ENCODE results near the gene ANKLE2.
"Not testable (repeated sequence)": the region's sequence is repeated elsewhere in the genome, so short reads cannot be mapped to it uniquely, and the experiment has no call there.

ANKLE2 gene

DNA sequence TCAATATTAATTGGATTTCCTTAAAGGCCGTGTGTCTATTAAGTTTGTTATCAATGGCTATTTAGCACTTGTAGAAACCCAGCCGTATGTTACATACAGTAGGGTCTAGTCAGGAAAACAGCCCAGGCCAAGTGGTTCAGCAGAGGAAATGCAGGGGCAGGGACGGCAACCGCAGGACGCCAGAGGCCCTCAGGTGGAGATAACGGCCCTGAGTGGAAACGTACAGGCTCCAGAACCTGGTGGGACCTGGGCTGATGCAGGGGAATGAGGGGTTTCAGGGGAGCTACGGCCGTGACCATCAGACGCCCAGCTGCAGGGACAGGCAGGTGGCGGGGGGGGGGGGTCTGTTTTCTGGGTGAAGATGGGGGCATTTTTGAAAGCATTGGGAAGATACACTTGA, 3.7 kb upstream of the ANKLE2 start:
- Histone ChIP-seq H3K4me1 (ENCODE audit: control insufficient read depth, insufficient read depth, low read length) (peaks cover 20% of the 10 kb centered on the region), H3K27me3 (ENCODE audit: control insufficient read depth in 1 of 2, insufficient read depth in 2 of 2, low read length in 2 of 2) (no peaks in the 10 kb centered on the region), H3K4me3 (ENCODE audit: low read length in 2 of 2) (no peak overlapping the region), H3K9me3 (ENCODE audit: control insufficient read depth in 2 of 2, low read length in 2 of 2) (no peaks in the 10 kb centered on the region), H3K36me3 (ENCODE audit: control insufficient read depth in 2 of 2, insufficient read depth in 2 of 2, low read length in 2 of 2) (no peaks in the 10 kb centered on the region), H3K9ac (ENCODE audit: low read length in 2 of 2) (no peak overlapping the region), H3K27ac (ENCODE audit: low read length) (no peak overlapping the region)

DNA sequence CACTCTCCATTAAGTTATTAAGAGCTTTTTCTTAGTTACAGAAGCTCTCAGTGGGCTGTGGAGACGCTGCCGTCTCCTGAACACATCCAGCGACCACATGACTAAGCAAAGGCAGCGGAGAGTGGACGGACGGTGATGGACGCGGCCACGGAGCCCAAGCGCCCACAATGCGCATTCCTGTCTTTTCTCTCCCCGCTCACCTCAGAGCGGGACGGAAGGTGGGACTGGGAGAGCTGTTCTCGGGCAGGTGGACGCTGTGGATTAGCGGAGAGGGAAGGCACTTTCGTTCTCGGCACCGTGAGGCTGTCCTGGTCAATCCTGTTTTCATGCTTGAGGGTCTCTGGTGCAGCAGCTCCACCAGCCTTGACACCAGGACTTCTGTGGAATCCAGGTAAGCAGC, 2.6 kb upstream of the ANKLE2 start:
- peaks cover 24% of the 10 kb centered on the region for H3K4me1 ChIP-seq (ENCODE audit: control insufficient read depth, insufficient read depth, low read length)

DNA sequence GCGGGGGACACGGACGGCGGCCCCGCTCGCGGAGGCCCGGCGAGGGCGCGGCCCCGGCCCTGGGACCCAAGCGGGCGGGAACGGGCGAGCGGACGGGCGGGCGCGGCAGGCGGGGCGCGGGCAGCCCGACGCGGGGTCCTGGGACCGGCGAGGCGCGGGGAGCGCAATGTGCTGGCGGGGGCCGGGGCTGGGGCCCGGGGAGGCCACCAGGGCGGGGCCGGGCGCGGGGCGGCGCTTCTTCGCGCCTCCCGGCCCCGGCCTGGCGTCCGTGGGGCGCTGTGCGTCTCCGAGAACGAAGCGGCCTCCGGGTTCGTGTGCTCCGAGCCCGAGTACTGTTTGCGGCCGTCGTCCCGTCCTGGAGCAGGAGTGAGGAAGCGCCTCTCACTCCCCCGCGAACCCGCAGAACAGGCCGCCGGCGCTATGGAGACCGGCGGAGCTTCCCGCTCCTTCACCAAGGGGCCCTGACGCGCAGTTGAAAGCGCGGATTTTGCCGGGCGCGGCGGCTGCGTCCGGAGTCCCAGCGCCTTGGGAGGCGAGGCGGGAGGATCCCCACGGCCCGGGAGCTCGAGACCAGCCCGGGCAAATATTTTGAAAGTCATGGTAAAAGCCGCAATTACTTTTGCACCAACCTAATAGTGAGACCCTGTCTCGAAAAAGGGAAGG, 420 bp upstream of the ANKLE2 start:
- Histone ChIP-seq H3K4me1 (ENCODE audit: control insufficient read depth, insufficient read depth, low read length) (peaks cover 18% of the 10 kb centered on the region), H3K9ac (ENCODE audit: low read length in 2 of 2) (peak overlapping the region; percentile 80 to 90), H3K36me3 (ENCODE audit: control insufficient read depth in 2 of 2, insufficient read depth in 2 of 2, low read length in 2 of 2) (no peaks in the 10 kb centered on the region), H3K27me3 (ENCODE audit: control insufficient read depth in 1 of 2, insufficient read depth in 2 of 2, low read length in 2 of 2) (no peaks in the 10 kb centered on the region), H3K4me3 (ENCODE audit: low read length in 2 of 2) (peak overlapping the region; percentile 71 to 77), H3K9me3 (ENCODE audit: control insufficient read depth in 2 of 2, low read length in 2 of 2) (no peaks in the 10 kb centered on the region), H3K27ac (ENCODE audit: low read length) (peak overlapping the region; percentile 92)

More for the DNA sequence above, 2.6 kb upstream of the ANKLE2 start:
- no peaks in the 10 kb centered on the region for H3K36me3 ChIP-seq (ENCODE audit: control insufficient read depth in 2 of 2, insufficient read depth in 2 of 2, low read length in 2 of 2)
- H3K9me3 ChIP-seq (ENCODE audit: control insufficient read depth in 2 of 2, low read length in 2 of 2): no peaks in the 10 kb centered on the region
- H3K27ac ChIP-seq (ENCODE audit: low read length): no peak overlapping the region
- H3K4me3 ChIP-seq (ENCODE audit: low read length in 2 of 2): no peak overlapping the region
- no peak overlapping the region for H3K9ac ChIP-seq (ENCODE audit: low read length in 2 of 2)
- H3K27me3 ChIP-seq (ENCODE audit: control insufficient read depth in 1 of 2, insufficient read depth in 2 of 2, low read length in 2 of 2): no peaks in the 10 kb centered on the region

DNA sequence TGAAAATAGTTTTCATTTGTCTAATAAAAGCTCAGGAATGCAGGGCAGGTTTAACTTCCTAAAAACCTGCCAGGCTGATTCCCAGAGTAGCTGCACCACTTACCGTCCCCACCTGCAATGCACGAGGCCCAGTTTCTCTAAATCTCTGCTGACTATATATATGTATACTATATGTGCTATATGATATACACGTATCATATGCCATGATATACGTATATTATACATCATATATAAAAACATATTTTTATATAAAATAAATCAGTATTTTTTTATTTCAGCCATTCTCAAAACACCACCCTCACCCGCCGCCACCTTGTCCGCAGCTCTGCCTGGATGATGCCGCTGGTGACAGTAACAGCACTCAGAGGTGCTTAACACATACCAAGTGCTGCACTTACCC, 2.3 kb downstream of the ANKLE2 start:
- H3K4me3 ChIP-seq (ENCODE audit: low read length in 2 of 2): no peak overlapping the region
- no peaks in the 10 kb centered on the region for H3K27me3 ChIP-seq (ENCODE audit: control insufficient read depth in 1 of 2, insufficient read depth in 2 of 2, low read length in 2 of 2)
- H3K4me1 ChIP-seq (ENCODE audit: control insufficient read depth, insufficient read depth, low read length): peaks cover 18% of the 10 kb centered on the region
- no peaks in the 10 kb centered on the region for H3K9me3 ChIP-seq (ENCODE audit: control insufficient read depth in 2 of 2, low read length in 2 of 2)
- H3K9ac ChIP-seq (ENCODE audit: low read length in 2 of 2): no peak overlapping the region
- no peak overlapping the region for H3K27ac ChIP-seq (ENCODE audit: low read length)
- H3K36me3 ChIP-seq (ENCODE audit: control insufficient read depth in 2 of 2, insufficient read depth in 2 of 2, low read length in 2 of 2): peaks cover 5 to 7% of the 10 kb centered on the region in 2 donors

DNA sequence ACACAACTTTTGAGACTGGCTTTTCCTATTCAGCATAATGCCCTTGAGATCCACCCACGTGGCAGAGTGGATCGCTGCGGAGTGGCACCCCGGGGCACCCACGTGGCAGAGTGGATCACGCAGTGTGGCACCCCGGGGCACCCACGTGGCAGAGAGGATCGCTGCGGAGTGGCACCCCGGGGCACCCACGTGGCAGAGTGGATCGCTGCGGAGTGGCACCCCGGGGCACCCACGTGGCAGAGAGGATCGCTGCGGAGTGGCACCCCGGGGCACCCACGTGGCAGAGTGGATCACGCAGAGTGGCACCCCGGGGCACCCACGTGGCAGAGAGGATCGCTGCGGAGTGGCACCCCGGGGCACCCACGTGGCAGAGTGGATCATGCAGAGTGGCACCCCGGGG, 2.8 kb downstream of the ANKLE2 start:
- H3K4me3 ChIP-seq (ENCODE audit: low read length in 2 of 2); H3K9ac ChIP-seq (ENCODE audit: low read length in 2 of 2); H3K36me3 ChIP-seq (ENCODE audit: control insufficient read depth in 2 of 2, insufficient read depth in 2 of 2, low read length in 2 of 2); H3K27ac ChIP-seq (ENCODE audit: low read length); H3K27me3 ChIP-seq (ENCODE audit: control insufficient read depth in 1 of 2, insufficient read depth in 2 of 2, low read length in 2 of 2); H3K9me3 ChIP-seq (ENCODE audit: control insufficient read depth in 2 of 2, low read length in 2 of 2): not testable (repeated sequence)
- H3K4me1 ChIP-seq (ENCODE audit: control insufficient read depth, insufficient read depth, low read length): peaks cover 18% of the 10 kb centered on the region

DNA sequence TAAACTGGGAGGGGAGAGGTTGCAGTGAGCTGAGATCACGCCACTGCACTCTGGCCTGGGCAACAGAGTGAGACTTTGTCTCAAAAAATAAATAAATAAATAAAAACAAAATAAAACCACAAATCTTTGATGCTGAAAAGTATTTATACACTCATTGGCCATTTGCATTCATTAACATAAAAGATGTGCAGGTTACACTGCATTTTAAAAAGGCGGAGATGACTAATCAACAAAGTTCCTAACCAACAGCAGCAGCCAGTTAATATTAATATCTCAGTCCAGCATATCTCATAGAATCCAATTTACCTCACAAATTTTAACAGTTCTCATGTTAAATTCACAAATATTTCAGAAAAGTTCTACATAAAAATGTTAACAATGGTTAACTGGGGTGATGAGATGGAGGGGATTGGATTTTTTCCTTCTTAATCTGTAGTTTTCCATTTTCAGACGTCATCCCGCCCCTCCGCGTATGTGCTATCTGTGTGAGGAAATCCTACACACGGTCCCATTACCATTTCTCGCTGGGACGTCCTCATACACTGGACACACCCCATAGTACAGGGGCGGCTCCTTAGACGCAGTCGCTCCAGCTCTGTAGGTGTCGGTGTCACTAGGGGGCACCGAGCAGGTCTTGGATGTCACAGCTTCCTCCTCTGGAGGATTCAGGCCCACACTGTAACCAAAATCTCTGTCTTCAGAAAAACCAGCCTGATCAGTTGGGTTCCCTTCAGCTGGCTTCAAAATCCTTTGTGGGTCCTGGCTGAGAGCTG, 7.3 kb downstream of the ANKLE2 start:
- Histone ChIP-seq H3K27ac (ENCODE audit: low read length) (no peak overlapping the region), H3K27me3 (ENCODE audit: control insufficient read depth in 1 of 2, insufficient read depth in 2 of 2, low read length in 2 of 2) (no peaks in the 10 kb centered on the region), H3K9ac (ENCODE audit: low read length in 2 of 2) (no peak overlapping the region), H3K36me3 (ENCODE audit: control insufficient read depth in 2 of 2, insufficient read depth in 2 of 2, low read length in 2 of 2) (peaks cover 18 to 33% of the 10 kb centered on the region in 2 donors), H3K4me3 (ENCODE audit: low read length in 2 of 2) (no peak overlapping the region), H3K9me3 (ENCODE audit: control insufficient read depth in 2 of 2, low read length in 2 of 2) (no peaks in the 10 kb centered on the region), H3K4me1 (ENCODE audit: control insufficient read depth, insufficient read depth, low read length) (no peaks in the 10 kb centered on the region)

DNA sequence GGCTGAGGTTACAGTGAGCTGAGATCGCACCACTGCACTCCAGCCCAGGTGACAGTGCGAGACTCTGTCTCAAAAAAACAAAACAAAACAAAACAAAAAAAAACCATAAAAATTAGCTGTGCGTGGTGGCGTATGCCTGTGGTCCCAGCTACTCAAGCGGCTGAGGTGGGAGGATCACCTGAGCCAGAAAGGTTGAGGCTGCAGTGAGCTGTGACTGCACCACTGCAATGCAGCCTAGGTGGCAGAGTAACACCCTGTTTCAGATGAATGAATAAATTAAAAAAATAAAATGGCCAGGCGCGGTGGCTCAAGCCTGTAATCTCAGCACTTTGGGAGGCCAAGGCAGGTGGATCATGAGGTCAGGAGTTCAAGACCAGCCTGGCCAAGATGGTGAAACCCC, 8.0 kb downstream of the ANKLE2 start:
- H3K4me1 ChIP-seq (ENCODE audit: control insufficient read depth, insufficient read depth, low read length); H3K4me3 ChIP-seq (ENCODE audit: low read length in 2 of 2); H3K9ac ChIP-seq (ENCODE audit: low read length in 2 of 2); H3K27ac ChIP-seq (ENCODE audit: low read length); H3K9me3 ChIP-seq (ENCODE audit: control insufficient read depth in 2 of 2, low read length in 2 of 2); H3K27me3 ChIP-seq (ENCODE audit: control insufficient read depth in 1 of 2, insufficient read depth in 2 of 2, low read length in 2 of 2): not testable (repeated sequence)
- H3K36me3 ChIP-seq (ENCODE audit: control insufficient read depth in 2 of 2, insufficient read depth in 2 of 2, low read length in 2 of 2): peaks cover 19 to 34% of the 10 kb centered on the region in 2 donors

DNA sequence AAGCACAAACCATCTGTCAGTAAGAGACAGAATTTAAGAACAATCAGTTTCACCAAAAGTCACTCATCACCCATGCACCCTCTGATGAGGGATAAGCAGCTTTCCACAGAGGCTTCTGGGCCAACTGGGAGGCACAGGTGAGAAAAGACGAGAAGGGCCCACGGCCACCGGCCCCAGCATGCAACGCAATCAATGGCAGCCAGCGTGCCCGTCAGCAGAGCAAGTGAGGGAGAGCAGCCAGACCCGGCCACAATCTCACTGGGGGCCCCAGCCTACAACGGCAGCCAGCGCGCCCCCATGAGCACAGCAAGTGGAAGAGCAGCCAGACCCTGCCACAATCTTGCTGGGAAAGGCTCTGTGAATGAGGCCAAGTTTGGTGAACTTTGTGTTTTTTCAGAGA, 13.3 kb downstream of the ANKLE2 start:
- H3K9ac ChIP-seq (ENCODE audit: low read length in 2 of 2): no peak overlapping the region
- no peaks in the 10 kb centered on the region for H3K9me3 ChIP-seq (ENCODE audit: control insufficient read depth in 2 of 2, low read length in 2 of 2)
- peaks cover 55 to 68% of the 10 kb centered on the region in 2 donors for H3K36me3 ChIP-seq (ENCODE audit: control insufficient read depth in 2 of 2, insufficient read depth in 2 of 2, low read length in 2 of 2)
- no peaks in the 10 kb centered on the region for H3K27me3 ChIP-seq (ENCODE audit: control insufficient read depth in 1 of 2, insufficient read depth in 2 of 2, low read length in 2 of 2)
- H3K27ac ChIP-seq (ENCODE audit: low read length): no peak overlapping the region
- H3K4me3 ChIP-seq (ENCODE audit: low read length in 2 of 2): no peak overlapping the region
- H3K4me1 ChIP-seq (ENCODE audit: control insufficient read depth, insufficient read depth, low read length): no peaks in the 10 kb centered on the region

DNA sequence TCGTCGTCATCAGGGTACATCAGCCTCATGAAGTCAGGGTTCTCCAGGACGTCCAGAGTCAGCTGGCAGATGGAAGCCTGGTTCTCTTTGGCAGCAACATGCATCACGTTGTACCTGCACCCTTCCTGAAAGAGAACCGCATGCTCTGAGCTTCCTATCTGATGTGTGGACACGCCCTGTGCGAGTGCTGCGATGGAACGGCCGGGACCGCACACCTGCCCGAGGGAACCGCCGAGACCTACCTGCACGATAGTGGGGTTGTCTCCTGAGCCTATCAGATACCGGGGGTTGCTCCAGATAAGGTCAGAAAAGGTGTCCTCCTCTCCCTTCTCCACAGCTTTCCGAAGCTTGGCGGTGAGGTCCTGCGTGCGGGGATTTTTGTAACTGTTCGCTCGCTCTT, 13.7 kb downstream of the ANKLE2 start:
- Histone ChIP-seq H3K27me3 (ENCODE audit: control insufficient read depth in 1 of 2, insufficient read depth in 2 of 2, low read length in 2 of 2) (no peaks in the 10 kb centered on the region), H3K9ac (ENCODE audit: low read length in 2 of 2) (no peak overlapping the region), H3K4me1 (ENCODE audit: control insufficient read depth, insufficient read depth, low read length) (no peaks in the 10 kb centered on the region), H3K36me3 (ENCODE audit: control insufficient read depth in 2 of 2, insufficient read depth in 2 of 2, low read length in 2 of 2) (peaks cover 55 to 67% of the 10 kb centered on the region in 2 donors), H3K9me3 (ENCODE audit: control insufficient read depth in 2 of 2, low read length in 2 of 2) (no peaks in the 10 kb centered on the region), H3K4me3 (ENCODE audit: low read length in 2 of 2) (no peak overlapping the region), H3K27ac (ENCODE audit: low read length) (no peak overlapping the region)

DNA sequence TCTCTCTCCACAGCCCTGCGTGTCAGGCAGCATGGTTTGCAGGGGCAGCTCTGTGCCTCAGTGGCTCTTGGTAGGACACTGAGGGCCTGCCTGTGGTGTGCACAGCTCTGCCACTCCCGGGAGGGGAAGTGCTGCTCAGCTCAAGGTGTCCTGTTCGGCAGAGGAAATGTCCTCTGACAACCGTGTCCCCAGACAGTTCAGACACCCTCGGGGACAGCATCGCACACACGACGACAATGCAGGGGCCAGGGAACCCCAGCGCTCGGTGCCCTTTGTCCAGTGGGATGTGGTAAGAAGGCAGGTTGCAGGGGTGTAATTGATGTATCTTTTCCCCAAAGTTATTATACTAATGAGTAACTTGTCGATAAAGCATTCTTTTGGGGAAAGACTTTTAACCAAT, 14.2 kb downstream of the ANKLE2 start:
- no peak overlapping the region for H3K4me3 ChIP-seq (ENCODE audit: low read length in 2 of 2)
- peaks cover 60 to 70% of the 10 kb centered on the region in 2 donors for H3K36me3 ChIP-seq (ENCODE audit: control insufficient read depth in 2 of 2, insufficient read depth in 2 of 2, low read length in 2 of 2)
- no peak overlapping the region for H3K9ac ChIP-seq (ENCODE audit: low read length in 2 of 2)
- no peaks in the 10 kb centered on the region for H3K9me3 ChIP-seq (ENCODE audit: control insufficient read depth in 2 of 2, low read length in 2 of 2)
- H3K27ac ChIP-seq (ENCODE audit: low read length): no peak overlapping the region
- H3K27me3 ChIP-seq (ENCODE audit: control insufficient read depth in 1 of 2, insufficient read depth in 2 of 2, low read length in 2 of 2): no peaks in the 10 kb centered on the region
- H3K4me1 ChIP-seq (ENCODE audit: control insufficient read depth, insufficient read depth, low read length): no peaks in the 10 kb centered on the region

DNA sequence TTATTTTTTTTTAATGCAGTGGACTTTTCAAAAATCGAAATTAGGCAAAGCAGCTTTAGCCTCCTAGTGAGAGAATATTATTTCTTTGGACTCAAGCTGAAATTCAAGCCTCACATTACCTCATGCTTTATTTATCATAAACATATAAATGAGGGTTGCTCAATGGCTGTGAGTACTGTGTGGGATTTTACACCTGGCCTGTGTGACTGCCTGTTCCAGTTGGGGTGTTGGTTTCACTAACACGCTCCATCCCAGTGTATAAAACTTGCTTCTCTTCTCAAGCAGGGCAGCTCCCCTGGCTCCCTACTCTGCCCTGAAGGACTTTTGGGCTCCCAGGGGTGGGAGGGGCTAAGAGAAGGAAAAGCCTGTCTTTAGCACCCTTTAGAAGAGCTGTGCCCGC, 15.0 kb downstream of the ANKLE2 start:
- H3K9ac ChIP-seq (ENCODE audit: low read length in 2 of 2): no peak overlapping the region
- H3K27me3 ChIP-seq (ENCODE audit: control insufficient read depth in 1 of 2, insufficient read depth in 2 of 2, low read length in 2 of 2): no peaks in the 10 kb centered on the region
- no peak overlapping the region for H3K4me3 ChIP-seq (ENCODE audit: low read length in 2 of 2)
- H3K4me1 ChIP-seq (ENCODE audit: control insufficient read depth, insufficient read depth, low read length): no peaks in the 10 kb centered on the region
- no peak overlapping the region for H3K27ac ChIP-seq (ENCODE audit: low read length)
- H3K36me3 ChIP-seq (ENCODE audit: control insufficient read depth in 2 of 2, insufficient read depth in 2 of 2, low read length in 2 of 2): peaks cover 65 to 73% of the 10 kb centered on the region in 2 donors
- H3K9me3 ChIP-seq (ENCODE audit: control insufficient read depth in 2 of 2, low read length in 2 of 2): no peaks in the 10 kb centered on the region
